GM19467 (cell line): ENCODE data around the gene PDLIM4.

Experiments used
- ATAC-seq: cut with Tn5 transposase; IDR thresholded peaks from one replicate; pipeline ENCODE4 v1.9.1; 2021; ENCODE audit warnings: mild to moderate bottlenecking, moderate library complexity; ENCODE audit not compliant: unreplicated experiment

Gene PDLIM4

DNA sequence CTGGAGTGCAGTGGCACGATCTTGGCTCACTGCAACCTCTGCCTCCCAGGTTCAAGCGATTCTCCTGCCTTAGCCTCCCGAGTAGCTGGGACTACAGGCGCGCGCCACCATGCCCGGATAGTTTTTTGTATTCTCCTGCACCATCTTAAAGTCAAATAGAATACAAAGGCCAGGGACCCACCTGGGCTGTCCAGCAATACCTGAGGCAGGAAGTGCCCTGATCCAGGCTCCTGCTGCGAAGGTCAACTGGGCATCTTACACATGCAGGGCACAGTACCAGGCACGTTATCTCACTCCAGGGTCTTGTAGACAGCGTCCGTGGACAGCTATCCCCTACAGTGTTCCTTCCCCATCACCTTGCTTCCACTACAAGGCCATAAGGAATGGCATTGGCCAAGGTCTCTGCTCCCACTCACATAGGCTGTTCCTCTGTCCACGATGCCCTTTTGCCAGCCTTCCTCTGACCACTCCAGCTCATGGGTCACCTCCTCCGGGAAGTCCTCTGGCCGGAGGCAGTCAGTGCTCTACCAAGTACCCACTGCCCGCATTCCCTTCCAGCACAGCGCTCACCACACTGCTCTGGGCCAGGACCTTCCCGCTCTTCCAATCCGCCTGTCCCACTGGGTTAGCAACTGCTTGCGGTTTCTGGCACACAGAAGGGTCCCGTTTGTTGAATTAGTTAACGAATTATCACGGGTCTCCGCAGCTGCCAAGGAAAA, 30.8 kb upstream of the PDLIM4 start:
- no peak for ATAC-seq

DNA sequence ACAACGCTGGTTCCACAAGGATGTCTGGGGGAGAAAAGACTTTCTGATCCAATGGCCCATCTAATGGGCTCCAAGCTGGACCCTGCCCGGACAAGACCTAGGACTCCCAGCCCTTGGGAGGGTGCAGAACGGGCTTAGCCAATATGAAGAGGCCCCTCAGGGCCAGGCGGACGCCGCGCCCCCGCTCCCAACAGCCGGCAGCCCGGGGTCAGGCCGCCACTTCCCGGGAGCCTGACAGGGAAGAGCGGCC, 30.3 kb upstream of the PDLIM4 start:
- no peak for ATAC-seq

DNA sequence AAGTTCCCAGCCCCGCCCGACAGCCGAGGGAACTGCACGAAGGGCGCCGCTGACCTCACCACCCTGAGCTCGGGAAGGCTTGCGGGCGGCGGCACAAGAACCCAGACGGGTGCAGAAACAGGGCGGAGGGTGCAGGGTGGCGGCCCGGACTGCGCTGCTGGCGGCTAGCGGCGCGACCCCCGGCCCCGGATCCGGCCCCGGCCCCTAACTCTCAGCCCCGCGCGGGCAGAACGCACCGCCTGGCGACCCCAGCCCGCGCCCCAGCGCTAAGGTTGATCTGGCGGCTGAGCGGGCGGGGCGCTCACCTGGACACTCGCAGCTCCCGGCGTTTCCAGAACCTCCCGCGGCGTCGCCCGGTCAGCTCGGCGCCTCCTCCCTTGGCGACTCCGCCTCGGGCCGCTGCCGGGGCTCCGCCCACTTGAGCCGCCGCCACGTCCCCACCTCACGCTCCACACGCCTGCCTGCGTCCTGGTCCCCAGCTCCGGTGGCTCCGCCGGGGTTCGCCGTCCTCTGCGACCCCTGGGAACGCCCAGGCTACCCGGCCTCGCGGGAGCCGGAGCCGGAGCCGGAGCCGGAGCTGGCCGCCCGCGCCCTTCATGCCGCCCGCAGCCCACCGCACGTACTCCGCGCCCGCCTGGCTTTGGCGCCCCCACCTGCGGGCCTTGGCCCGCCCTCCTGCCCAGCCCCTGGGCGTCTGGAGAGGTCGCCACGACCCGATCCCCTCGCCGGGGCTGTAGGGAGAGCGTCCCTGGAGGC, 29.8 kb upstream of the PDLIM4 start, which contains the start of gene P4HA2:
Gene P4HA2 (minus strand): TSS at position 369 of the 756 bp plus-strand sequence. CDS start 9,227 bp downstream, outside the sequence.
- ATAC-seq = peak; percentile 82

DNA sequence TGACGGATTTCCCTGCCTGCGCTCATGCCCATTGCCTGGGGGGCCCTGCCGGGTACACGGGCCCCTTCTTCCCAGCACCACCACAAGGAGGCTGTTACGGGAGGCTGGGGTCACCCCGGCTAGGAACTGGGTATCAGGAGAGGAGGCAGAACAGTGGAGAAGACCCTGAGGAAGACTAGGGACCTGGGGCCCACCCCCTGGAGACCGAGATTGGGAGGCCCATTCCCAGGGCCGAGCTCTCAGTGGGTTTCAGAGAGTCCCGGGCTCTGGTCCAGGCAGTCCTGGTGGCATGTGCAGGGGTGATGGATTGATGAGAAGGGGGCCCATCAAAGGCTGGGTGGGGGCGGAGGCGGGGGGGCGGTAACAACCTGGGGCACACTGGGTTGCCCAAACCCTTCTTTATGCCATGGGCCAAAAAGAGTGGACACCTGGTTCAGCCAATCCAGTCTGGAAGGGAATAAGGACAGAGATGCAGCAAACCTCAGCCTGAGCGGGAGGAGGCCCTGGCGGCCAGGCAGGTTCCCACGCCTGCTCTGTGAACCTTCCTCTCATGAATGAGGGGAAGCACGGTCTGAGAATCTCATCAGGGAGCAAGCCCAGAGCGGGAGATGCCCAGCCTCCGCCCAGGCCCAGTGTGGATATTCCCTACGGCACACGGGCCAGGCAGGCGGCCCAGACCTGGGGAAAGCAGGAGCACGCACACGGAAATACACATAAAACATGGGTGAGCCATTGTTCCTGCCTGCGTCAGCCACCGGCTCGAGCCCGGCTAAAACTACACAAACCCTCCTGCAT, 29.1 kb upstream of the PDLIM4 start:
- ATAC-seq = no peak

DNA sequence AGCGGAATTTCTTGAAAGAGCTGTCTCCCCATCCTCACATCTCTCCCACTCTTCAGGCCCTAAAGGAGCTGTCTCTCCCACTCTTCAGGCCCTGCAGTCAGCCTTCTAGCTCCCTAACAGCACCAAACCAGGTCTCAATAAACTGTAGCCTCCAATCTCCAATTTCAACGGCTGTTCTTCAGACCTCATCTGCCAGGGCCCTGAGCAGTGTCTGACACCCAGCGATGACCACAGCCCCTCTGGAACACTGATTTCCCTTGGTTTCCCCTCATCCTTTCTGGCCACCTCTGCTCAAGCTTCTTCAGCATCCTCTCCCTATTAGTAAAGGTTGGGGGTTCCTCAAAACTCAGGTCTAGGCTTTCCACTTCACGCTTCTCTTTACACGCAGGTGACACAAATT, 28.3 kb upstream of the PDLIM4 start:
- no peak for ATAC-seq

DNA sequence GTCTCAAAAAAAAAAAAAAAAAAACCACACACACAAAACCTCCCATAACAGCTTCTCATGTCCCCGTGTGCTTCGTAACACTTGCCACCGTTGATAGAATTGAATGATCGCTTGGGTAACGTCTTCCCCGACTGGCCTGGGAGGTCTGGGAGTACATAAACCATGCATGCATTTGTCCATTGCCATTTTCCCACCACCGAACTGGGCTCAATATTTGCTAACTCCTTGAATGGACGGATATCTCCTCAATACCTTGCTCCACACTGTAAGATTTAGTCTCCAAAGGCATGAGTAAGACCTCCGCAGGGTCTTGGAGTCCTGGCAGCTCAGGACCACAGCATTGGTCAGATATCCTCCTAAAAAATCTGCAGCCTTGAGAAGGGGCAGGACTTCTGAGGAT, 26.6 kb upstream of the PDLIM4 start:
- no peak for ATAC-seq

DNA sequence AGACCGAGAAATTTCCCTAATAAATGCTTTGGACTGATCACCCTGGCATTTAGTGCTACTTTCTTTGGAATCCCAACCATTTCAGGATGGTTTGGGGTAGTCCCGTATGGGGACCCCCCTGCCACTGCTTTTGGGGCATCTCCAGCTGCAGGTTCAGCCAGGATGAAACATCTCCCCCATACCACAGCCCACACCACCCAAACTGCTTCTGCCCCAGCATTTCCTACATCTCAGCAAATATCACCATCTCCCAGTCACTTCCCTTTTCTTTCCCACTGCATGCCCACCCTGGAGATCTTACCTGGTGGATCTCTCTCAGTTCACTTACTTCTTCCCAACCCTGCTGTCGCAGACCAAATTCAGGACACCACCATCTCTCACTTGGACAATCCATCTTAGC, 25.0 kb upstream of the PDLIM4 start:
- ATAC-seq = no peak

DNA sequence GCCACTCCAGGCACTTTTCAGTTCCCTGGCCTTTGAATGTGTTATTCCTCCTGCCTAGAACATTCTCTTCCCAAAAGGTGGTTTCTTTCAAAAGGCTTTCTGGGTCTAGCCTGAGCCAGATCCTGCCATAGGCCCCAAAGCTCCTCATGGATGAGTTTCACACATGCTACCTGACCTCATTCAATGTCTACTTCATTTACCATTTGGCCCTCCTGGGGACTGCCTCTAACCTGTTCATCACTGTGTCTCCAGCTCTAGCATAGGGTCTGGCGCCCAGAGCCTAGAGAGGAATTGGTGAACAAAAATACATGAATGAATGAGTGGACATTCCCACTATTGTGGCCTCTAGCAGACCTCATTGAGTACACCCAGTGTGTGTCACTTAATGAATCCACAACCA, 24.4 kb upstream of the PDLIM4 start:
- no peak for ATAC-seq

DNA sequence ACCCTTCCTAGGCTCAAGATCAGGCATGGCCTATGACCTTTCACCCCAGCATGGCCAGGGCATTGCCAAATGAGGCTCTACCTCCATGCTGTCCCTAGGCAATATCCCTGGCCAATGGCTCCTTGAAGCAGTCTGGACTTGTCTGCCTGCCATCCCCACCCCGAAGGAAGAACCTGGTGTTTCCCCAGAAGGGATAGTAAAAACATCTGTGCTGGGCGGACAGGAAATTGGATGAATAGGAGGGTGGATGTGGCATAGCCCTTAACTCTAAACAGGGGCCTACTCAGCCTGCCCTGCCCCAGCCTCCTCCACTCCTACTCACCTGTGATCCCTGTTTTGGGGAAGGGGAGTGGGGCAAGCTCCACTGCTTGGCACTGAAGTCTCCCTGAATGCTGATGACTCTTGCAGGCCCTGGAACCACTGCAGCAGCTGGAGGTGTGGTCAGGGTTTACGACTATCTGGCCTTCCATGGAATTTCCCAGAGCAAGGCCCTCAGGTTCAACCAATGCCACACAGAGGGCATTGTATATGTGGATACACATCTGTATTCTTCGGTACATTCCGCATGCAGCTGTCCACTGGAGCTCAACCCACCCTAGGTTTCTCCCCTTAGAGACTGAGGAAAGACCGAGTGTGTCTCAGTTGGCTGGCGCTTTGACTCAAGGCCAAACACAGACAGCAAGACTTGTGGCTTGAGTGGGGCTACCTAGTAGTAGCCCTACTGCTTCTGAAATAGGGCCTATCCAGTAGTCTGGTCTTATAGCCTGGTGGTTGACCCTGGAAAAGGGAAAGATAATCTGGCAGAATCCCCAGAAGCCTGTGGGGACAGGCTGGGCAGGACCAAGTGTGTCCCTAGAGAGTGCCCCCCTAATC, 23.4 kb upstream of the PDLIM4 start:
- ATAC-seq = no peak

DNA sequence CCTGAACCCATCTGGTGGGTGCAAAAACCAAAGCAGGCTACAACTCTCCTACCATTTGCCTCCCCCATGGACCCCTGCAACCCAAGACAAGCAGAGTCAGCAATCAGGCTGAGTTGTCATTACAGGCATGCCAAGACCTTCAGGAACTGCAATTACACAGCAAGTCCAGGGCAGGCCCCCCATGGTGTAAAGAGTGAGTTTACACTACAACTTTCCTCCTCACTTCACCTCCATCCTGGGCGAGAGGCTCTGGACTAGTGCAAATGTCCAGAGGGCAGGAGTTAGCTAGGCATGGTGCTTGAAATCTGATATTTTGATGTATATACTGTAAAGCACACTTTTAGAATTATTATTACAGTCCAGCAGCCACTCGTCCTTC, 22.8 kb upstream of the PDLIM4 start:
- ATAC-seq = no peak

DNA sequence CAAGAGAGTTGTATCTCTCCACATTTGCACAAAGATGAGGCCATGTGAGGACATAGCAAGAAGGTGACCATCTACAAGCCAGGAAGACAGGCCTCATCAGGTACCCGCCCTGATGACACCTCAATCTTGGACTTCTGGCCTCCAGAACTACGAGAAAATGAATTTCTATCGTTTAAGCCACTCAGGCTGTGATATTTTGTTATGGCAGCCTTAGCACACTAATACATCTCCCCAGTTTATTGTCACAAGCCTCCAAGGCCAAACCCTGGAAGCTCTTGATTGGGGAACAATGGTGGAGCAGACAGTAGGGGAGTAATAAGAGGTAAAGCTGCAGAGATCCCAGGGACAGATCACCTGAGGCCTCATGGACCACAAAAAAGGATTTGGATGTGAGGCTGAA, 22.2 kb upstream of the PDLIM4 start:
- no peak for ATAC-seq

DNA sequence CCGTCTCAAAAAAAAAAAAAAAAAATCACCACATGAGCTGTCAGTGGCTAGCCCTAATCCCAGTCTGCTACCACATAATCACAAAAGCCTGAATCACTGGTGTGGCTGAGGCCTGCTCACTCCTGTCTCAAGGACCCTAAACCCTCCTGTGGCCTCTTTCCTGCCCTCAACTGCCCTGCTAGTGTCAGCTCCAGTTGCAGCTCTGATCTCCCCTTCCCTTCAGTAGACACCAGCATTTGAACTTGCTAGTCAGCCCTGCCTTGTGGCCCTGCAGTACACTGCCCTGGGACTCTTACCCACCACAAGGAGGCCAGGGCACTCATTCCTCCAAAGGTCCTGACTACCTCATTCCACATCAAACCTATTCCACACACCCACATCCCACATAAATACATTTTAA, 20.4 kb upstream of the PDLIM4 start:
- no peak for ATAC-seq

DNA sequence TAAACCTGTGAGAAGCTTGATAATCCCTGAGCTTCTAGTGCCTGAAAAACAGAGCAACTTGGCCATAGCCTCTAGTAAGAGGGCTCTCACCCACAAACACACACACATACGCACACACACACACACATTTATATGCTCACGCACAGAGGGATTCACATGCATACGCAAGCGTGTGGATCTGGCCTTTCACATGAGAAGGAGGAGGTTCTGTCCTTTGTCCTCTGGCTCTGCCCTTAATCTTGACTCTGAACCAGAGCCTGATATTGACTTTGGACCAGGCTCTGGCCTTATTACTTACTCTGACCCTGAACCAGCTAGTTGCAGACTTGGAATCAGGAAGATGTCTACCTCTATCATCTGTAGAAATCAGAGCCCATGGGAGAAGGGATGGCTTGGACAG, 19.8 kb upstream of the PDLIM4 start:
- no peak for ATAC-seq

DNA sequence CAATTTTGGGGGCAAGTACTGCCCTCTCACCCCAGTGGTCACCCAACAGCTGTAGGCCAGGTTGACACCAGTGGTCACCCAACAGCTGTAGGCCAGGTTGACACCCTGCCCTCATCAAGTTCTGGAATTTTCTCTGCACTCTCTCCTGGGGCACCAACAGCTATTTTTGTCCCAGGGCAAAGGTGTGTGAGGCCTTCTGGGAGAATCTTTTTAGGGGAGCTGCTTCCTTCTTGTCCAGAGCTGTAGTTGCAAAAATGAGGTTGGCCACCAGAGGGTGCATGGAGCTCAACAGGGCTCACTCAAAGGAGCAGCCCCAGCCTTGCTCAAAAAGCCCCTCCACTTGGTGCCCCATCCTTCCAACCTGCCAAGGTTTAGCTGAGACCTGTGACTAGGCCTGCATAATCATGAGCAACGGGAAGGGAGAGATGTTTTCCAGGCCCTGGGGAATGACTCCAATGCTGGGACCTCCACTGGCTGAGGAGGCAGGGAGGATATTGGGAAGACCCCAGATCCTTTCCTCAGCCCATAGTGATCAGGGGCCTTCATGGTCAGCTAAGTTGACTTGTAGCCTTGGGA, 19.2 kb upstream of the PDLIM4 start:
- ATAC-seq = no peak

DNA sequence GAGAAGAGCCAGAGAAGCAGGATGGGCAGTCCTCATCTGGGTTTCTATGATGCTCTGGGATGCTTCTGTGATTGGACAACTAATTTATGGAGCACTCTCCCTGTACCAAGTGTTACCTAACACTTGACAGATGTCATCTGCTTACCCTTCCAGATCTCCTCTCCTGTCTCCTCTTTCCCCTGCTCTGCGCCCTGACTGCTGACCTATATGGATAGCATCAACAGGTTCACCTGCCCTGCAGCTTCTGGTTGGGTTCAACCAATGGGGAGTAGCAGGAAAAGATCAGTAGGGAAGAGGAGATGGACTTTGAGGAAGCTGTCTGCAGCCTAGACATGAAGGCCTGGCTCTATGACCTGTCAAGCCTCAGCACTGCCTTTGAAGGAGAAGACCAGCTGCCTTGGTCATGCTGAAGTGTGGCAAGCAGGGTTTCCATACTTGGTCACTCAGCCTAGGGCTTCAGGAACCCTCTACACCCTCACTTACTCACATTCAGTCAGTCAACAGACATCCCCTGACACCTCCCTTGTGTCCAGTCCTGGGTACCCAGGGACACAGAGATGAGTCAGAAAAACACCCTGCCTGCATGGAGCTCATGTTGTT, 18.5 kb upstream of the PDLIM4 start:
- ATAC-seq = no peak

DNA sequence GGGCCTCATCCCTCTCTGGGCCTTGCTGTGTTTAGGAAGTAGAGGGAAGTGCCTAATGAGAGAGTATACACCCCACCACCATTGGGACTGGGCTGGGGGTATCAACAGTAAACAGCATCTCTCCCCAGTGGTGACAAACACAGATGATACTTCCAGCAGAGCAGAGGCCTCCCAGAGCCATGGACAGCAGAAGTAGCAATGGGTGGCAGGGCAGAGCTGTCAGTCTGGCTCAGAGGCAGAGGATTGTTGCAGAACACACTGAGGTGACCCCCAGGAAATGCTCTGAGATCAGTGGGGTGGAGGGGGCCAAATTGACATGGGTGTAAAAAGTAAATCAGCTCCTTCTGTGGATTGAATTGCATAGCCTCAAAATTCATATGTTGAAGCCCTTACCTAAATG, 17.7 kb upstream of the PDLIM4 start:
- no peak for ATAC-seq

DNA sequence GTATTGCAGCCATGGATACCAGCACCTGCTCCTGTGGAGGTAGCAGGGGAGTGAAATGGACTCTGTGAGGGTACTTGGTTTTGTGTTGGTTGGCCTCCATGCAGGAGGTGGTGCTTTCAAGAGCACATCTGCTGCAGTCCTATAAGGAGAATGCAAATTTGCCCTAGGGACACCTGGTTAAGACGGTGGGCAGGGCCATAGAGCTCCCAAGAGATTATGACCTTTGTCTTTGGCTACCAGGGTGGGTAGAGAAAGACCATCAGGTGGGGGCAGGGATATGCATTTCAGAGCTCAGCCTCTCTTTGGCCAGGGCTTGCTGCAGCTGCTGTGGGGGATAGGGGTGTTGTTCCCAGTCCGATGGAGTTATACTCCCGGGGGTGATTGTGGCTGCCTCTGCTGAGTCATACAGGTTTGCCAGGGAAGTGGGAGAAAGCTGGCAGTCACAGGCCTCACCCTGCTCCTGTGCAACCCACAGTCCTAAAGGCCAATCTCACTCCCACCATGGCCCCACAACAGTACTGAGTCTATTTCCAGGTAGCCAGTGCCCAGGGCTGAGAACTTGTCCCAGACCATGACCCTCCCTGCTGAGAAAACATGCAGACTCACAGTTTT, 14.0 kb upstream of the PDLIM4 start:
- no peak for ATAC-seq

DNA sequence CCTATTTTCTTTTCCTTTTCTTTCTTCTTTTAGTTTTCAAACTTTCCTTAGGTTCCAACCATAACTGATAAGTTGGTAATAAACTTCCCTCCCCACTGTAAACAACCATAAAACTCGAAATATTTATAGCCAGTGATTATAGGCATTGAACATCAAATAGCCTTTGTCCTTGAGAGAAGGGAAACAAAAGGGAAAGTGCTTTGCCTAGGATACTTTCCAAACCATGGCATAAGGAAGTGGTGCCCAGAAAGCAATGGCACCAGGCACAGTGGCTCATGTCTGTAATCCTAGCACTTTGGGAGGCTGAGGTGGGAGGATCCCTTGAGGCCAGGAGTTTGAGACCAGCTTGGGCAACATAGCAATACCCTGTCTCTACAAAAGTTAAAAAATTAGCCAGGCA, 11.9 kb upstream of the PDLIM4 start:
- ATAC-seq = no peak

DNA sequence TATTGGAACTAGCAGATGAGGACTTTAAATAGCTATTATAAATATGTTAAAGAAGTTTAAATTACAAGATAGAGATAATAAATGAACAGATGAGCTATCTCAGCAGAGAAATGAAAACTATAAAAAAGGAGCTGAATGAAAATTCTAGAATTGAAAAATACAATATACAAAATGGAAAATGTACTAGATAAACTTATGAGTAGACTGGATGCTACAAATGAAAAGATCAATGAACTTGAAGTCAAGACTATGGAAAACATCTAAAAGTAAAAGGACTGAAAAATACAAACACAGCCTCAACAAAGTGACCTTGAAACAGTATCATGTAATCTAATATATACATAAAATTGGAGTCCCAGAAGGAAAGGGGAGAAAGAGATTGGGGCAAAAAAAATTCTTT, 10.7 kb upstream of the PDLIM4 start:
- ATAC-seq = no peak

DNA sequence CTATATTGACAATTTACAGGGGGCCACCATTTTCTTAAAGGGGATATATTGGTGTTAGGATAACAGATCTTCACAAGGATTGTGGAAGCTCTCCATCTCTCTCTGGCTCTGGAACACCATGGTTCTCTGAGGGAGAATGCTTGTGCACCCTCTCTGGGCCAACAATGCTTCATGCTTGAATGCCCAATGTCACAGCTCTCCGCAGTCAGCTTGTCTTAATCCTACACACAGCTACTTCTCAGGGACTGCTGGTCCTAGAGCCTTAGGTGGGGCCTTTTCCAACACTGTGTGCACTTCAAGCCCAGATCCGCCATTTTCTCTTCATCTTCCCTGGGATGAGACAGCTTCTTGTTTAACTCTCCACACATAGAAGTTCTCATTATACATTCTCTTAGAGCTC, 6.9 kb upstream of the PDLIM4 start:
- no peak for ATAC-seq
